Measurements from ENCODE around the gene ARHGAP28. TPM values are rescaled to one million over a fixed set of nuclear protein-coding genes. Genes with fewer than 3 reads are reported as not detected.

The ARHGAP28 gene
- total RNA-seq, 2 donors from 2014 or later: 0.41 to 1.8 TPM

- TF ChIP-seq CTCF (IDR thresholded peaks at IDR 0.05): no peak
- no peaks in the 10 kb centered on the region for H3K9me3 ChIP-seq
- H3K4me3 ChIP-seq: no peak overlapping the region
- no peaks in the 10 kb centered on the region for H3K27me3 ChIP-seq (replicated peaks; ENCODE audit: insufficient read depth)
- no peak for ATAC-seq (ENCODE audit: insufficient number of reproducible peaks, low FRiP score, low read depth)
- no peak for DNase-seq (ENCODE audit: low spot score)
- no peaks in the 10 kb centered on the region for H3K4me1 ChIP-seq (ENCODE audit: control insufficient read depth in 1 of 2, low read depth in 2 of 2)
- no peak overlapping the region for H3K27ac ChIP-seq
- H3K36me3 ChIP-seq: no peaks in the 10 kb centered on the region
Measured at GRCh38 chr18:6777509-6777908, 48.0 kb downstream of the ARHGAP28 start.

- Histone ChIP-seq H3K4me1 (ENCODE audit: control insufficient read depth in 1 of 2, low read depth in 2 of 2) (no peaks in the 10 kb centered on the region), H3K4me3 (no peak overlapping the region), H3K9me3 (no peaks in the 10 kb centered on the region), H3K27ac (no peak overlapping the region), H3K27me3 (replicated peaks; ENCODE audit: insufficient read depth) (no peaks in the 10 kb centered on the region), H3K36me3 (no peaks in the 10 kb centered on the region)
- no peak for DNase-seq (ENCODE audit: low spot score)
- no peak for TF ChIP-seq CTCF (IDR thresholded peaks at IDR 0.05)
- ATAC-seq (ENCODE audit: insufficient number of reproducible peaks, low FRiP score, low read depth): no peak
Measured at GRCh38 chr18:6778459-6779247, 49.1 kb downstream of the ARHGAP28 start.

GRCh38 chr18:6781142-6781714, 51.7 kb downstream of the ARHGAP28 start:
- Histone ChIP-seq H3K27ac (no peak overlapping the region), H3K9me3 (no peaks in the 10 kb centered on the region), H3K4me1 (ENCODE audit: control insufficient read depth in 1 of 2, low read depth in 2 of 2) (no peaks in the 10 kb centered on the region), H3K4me3 (no peak overlapping the region), H3K27me3 (replicated peaks; ENCODE audit: insufficient read depth) (no peaks in the 10 kb centered on the region), H3K36me3 (no peaks in the 10 kb centered on the region)
- no peak for DNase-seq (ENCODE audit: low spot score)
- ATAC-seq (ENCODE audit: insufficient number of reproducible peaks, low FRiP score, low read depth): no peak
- no peak for TF ChIP-seq CTCF (IDR thresholded peaks at IDR 0.05)

- Histone ChIP-seq H3K4me1 (ENCODE audit: control insufficient read depth in 1 of 2, low read depth in 2 of 2) (no peaks in the 10 kb centered on the region), H3K4me3 (no peak overlapping the region), H3K27me3 (replicated peaks; ENCODE audit: insufficient read depth) (no peaks in the 10 kb centered on the region), H3K9me3 (no peaks in the 10 kb centered on the region), H3K27ac (no peak overlapping the region), H3K36me3 (no peaks in the 10 kb centered on the region)
- TF ChIP-seq CTCF (IDR thresholded peaks at IDR 0.05): no peak
- no peak for ATAC-seq (ENCODE audit: insufficient number of reproducible peaks, low FRiP score, low read depth)
- DNase-seq (ENCODE audit: low spot score): no peak
Measured at GRCh38 chr18:6781796-6782195, 52.3 kb downstream of the ARHGAP28 start.

- Histone ChIP-seq H3K36me3 (no peaks in the 10 kb centered on the region), H3K4me3 (no peak overlapping the region), H3K27ac (no peak overlapping the region), H3K27me3 (replicated peaks; ENCODE audit: insufficient read depth) (no peaks in the 10 kb centered on the region), H3K4me1 (ENCODE audit: control insufficient read depth in 1 of 2, low read depth in 2 of 2) (no peaks in the 10 kb centered on the region), H3K9me3 (no peaks in the 10 kb centered on the region)
- TF ChIP-seq CTCF (IDR thresholded peaks at IDR 0.05): no peak
- no peak for ATAC-seq (ENCODE audit: insufficient number of reproducible peaks, low FRiP score, low read depth)
- no peak for DNase-seq (ENCODE audit: low spot score)
Measured at GRCh38 chr18:6782861-6783260, 53.3 kb downstream of the ARHGAP28 start.
